Fibroblast of lung (primary cell): ENCODE data around the gene PARP2. TPM values are rescaled to one million over a fixed set of nuclear protein-coding genes. Genes with fewer than 3 reads are reported as not detected.

ENCODE experiments used
- DNase-seq, 2 donors: peaks; one replicate each; pipeline versions ENCODE4 v3.0.0 to v3.0.0-alpha.2; 2010; ENCODE audit warnings: low read depth in 2 of 2
- H2AFZ ChIP-seq: 2 replicates; pipeline ENCODE4 v1.5.1; 2012; ENCODE audit warnings: low read length, control low read depth, inconsistent platforms
- H3K27ac ChIP-seq: 2 replicates; pipeline ENCODE4 v1.5.1; 2011; ENCODE audit warnings: low read length, control low read depth; ENCODE audit not compliant: insufficient read depth
- H3K27me3 ChIP-seq: 2 replicates; pipeline ENCODE4 v1.5.1; 2011; ENCODE audit warnings: mild to moderate bottlenecking, low read length; ENCODE audit not compliant: control insufficient read depth, insufficient read depth
- H3K36me3 ChIP-seq: 2 replicates; pipeline ENCODE4 v1.5.1; 2011; ENCODE audit warnings: low read length; ENCODE audit not compliant: control insufficient read depth, insufficient read depth
- H3K4me1 ChIP-seq: 2 replicates; pipeline ENCODE4 v1.5.1; 2011; ENCODE audit warnings: low read length; ENCODE audit not compliant: control insufficient read depth, insufficient read depth; ENCODE audit errors: extremely low read depth
- H3K4me2 ChIP-seq: 2 replicates; pipeline ENCODE4 v1.5.1; 2011; ENCODE audit warnings: low read length, control low read depth; ENCODE audit not compliant: insufficient read depth; ENCODE audit errors: extremely low read depth
- H3K4me3 ChIP-seq, 4 experiments: fragments of 200-600 bp in 1 of 4; sonication (generic) in 1 of 4; replicated peaks in 1 of 4; 2 replicates each; pipeline ENCODE4 v1.5.1; 2011 to 2016; ENCODE audit warnings: low read length in 4 of 4, low read depth in 3 of 4, mild to moderate bottlenecking in 3 of 4, control low read depth in 2 of 4, inconsistent platforms in 1 of 4, mixed read lengths in 1 of 4; ENCODE audit not compliant: insufficient read depth in 1 of 4; ENCODE audit errors: control extremely low read depth in 1 of 4
- H3K79me2 ChIP-seq: 2 replicates; pipeline ENCODE4 v1.5.1; 2012; ENCODE audit warnings: mild to moderate bottlenecking, low read length, inconsistent platforms; ENCODE audit not compliant: control insufficient read depth, insufficient read depth
- H3K9ac ChIP-seq: 2 replicates; pipeline ENCODE4 v1.5.1; 2011; ENCODE audit warnings: mild to moderate bottlenecking, low read length, control low read depth; ENCODE audit not compliant: insufficient read depth
- H3K9me3 ChIP-seq: 2 replicates; pipeline ENCODE4 v1.5.1; 2012; ENCODE audit warnings: low read depth, low read length; ENCODE audit not compliant: control insufficient read depth, insufficient read depth
- H4K20me1 ChIP-seq: 2 replicates; pipeline ENCODE4 v1.5.1; 2011; ENCODE audit warnings: low read length; ENCODE audit not compliant: control insufficient read depth, insufficient read depth; ENCODE audit errors: extremely low read depth
- CTCF ChIP-seq, 2 donors: IDR thresholded peaks in 1 of 2; conservative IDR thresholded peaks in 1 of 2; 1 replicate in 1 of 2; 2 replicates in 1 of 2; pipeline ENCODE4 v1.5.1; 2011 to 2012; ENCODE audit warnings: low read length in 2 of 2, control low read depth in 1 of 2, inconsistent platforms in 1 of 2, low read depth in 1 of 2, mild to moderate bottlenecking in 1 of 2
- EZH2 ChIP-seq: IDR thresholded peaks from 2 replicates; pipeline ENCODE4 v1.5.1; 2012; ENCODE audit warnings: low read length, control low read depth, mild to moderate bottlenecking; ENCODE audit errors: missing control alignments
- polyA plus RNA-seq, 2 donors: library from polyadenylated mRNA; depleted of rRNA in 1 of 2; stranded (reverse) in 1 of 2; unstranded in 1 of 2; fragments of >200 nt; gene quantifications; 2 replicates each; pipeline ENCODE4 v1.2.1, GENCODE V29; 2011 to 2012; ENCODE audit warnings: missing spikeins in 1 of 2
- total RNA-seq: library from RNA; depleted of rRNA; stranded (reverse); fragments of >200 nt; gene quantifications from 2 replicates; pipeline ENCODE4 v1.2.1, GENCODE V29; 2014

The PARP2 gene
- total and polyA plus RNA-seq, 2 donors (not counting 1 experiment from before 2014, with no cell fraction given), result 6.6 to 16.9 TPM

- H4K20me1 ChIP-seq, result no peaks in the 10 kb centered on the region
- H3K9ac ChIP-seq, result no peak overlapping the region
- peaks cover 33% of the 10 kb centered on the region for H3K79me2 ChIP-seq
- H3K27ac ChIP-seq, result peak overlapping the region; percentile 73
- H3K9me3 ChIP-seq, result no peaks in the 10 kb centered on the region
- peak overlapping the region; percentile 20 for H3K4me2 ChIP-seq
- peak overlapping the region; percentile 61 to 79 (median 71) for H3K4me3 ChIP-seq
- no peaks in the 10 kb centered on the region for H3K27me3 ChIP-seq
- H3K4me1 ChIP-seq, result no peaks in the 10 kb centered on the region
- DNase-seq, result peak; percentile 8 to 11
- TF ChIP-seq CTCF (conservative IDR thresholded peaks at IDR 0.05 in 1 of 2, IDR thresholded peaks at IDR 0.05 in 1 of 2; ENCODE audit: low read depth in 1 of 2, low read length in 2 of 2), result no peak
- TF ChIP-seq EZH2, result no peak
- no peaks in the 10 kb centered on the region for H3K36me3 ChIP-seq
- no peak overlapping the region for H2AFZ ChIP-seq
Measured at GRCh38 chr14:20332431-20332787, 11.0 kb upstream of the PARP2 start.

DNA sequence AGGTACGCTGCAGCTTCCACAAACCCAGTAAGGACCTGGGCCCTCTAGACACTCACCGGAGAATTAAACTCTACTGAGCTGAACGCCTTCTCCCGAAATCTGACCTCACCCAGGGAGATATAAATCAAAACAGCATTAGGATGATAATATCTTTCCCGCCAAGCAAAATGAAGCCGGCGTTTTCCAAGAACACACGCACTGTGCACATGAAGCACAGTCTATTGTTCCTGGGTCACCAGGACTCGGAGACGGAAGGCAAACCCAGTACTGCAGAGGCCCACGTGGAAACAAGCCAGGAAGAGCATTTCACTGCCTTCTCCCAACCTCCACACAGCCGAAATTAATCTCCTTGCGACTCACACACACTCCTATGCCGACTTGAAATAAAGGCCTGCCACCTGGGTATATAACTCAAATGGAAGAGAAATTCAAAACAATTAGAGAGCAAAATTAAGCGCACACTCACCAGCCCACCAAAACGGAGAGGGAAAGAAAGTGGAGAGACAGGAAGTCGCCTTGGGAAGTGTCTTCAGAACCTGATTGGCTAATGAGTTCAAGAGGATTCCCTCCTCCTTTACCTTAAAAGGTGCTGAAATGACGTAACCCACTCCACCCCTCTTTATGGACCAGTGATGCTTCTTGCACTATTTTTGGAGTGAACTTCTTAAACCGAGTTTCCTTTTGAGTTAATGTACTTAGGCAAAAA, 10.5 kb upstream of the PARP2 start, which contains the start of gene CCNB1IP1:
Gene CCNB1IP1, minus strand, starts transcription at position 492 of the 706 bp plus-strand sequence. CDS start 16,756 bp downstream, outside the sequence.
- H3K27ac ChIP-seq, result peak within 1 kb of the TSS; percentile 73
- peaks cover 33% of the 10 kb centered on the region for H3K79me2 ChIP-seq
- H3K4me1 ChIP-seq, result no peaks in the 10 kb centered on the region
- H3K36me3 ChIP-seq, result no peaks in the 10 kb centered on the region
- peak within 1 kb of the TSS; percentile 28 for H3K9ac ChIP-seq
- peak; percentile 95 for DNase-seq
- peak within 1 kb of the TSS; percentile 61 to 79 (median 71) for H3K4me3 ChIP-seq
- peak within 1 kb of the TSS; percentile 82 for H2AFZ ChIP-seq
- H3K27me3 ChIP-seq, result no peaks in the 10 kb centered on the region
- H3K4me2 ChIP-seq, result peak within 1 kb of the TSS; percentile 20
- H4K20me1 ChIP-seq, result no peaks in the 10 kb centered on the region
- TF ChIP-seq CTCF (conservative IDR thresholded peaks at IDR 0.05 in 1 of 2, IDR thresholded peaks at IDR 0.05 in 1 of 2; ENCODE audit: low read depth in 1 of 2, low read length in 2 of 2) (no peak), EZH2 (no peak)
- no peaks in the 10 kb centered on the region for H3K9me3 ChIP-seq

DNA sequence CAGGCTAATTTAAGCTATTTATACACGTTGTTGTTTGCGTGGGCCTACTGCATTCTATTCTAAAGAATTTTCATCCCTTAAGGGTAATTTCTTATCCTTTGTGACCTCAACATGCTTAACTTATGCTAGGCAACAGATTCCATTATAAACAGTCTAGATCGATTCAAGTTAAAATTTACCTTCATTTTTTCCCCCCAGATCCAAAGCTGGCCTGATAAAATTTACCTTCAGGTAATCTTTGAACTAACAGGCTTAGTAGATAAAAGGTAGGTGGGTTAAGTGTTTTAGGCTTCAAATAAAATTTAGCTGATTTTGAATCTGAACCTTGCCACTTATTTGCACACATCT, 10.0 kb upstream of the PARP2 start:
- H2AFZ ChIP-seq, result peak overlapping the region; percentile 82
- no peaks in the 10 kb centered on the region for H3K4me1 ChIP-seq
- H3K27me3 ChIP-seq, result no peaks in the 10 kb centered on the region
- no peaks in the 10 kb centered on the region for H3K36me3 ChIP-seq
- no peaks in the 10 kb centered on the region for H3K9me3 ChIP-seq
- no peak for DNase-seq
- peak overlapping the region; percentile 61 to 79 (median 71) for H3K4me3 ChIP-seq
- no peak for TF ChIP-seq EZH2
- TF ChIP-seq CTCF (conservative IDR thresholded peaks at IDR 0.05 in 1 of 2, IDR thresholded peaks at IDR 0.05 in 1 of 2; ENCODE audit: low read depth in 1 of 2, low read length in 2 of 2), result no peak
- H3K4me2 ChIP-seq, result peak overlapping the region; percentile 20
- H4K20me1 ChIP-seq, result no peaks in the 10 kb centered on the region
- no peak overlapping the region for H3K9ac ChIP-seq
- H3K27ac ChIP-seq, result peak overlapping the region; percentile 73
- peaks cover 33% of the 10 kb centered on the region for H3K79me2 ChIP-seq
